GM19372 (cell line): ENCODE data around the gene HYDIN.
"Not testable (repeated sequence)": the region's sequence is repeated elsewhere in the genome, so short reads cannot be mapped to it uniquely, and the experiment has no call there.

ENCODE experiments used
- ATAC-seq: cut with Tn5 transposase; IDR thresholded peaks from one replicate; pipeline ENCODE4 v1.9.1; 2021; ENCODE audit warnings: mild to moderate bottlenecking, low read depth, moderate library complexity; ENCODE audit not compliant: unreplicated experiment

Gene HYDIN

GRCh38 chr16:71009440-71010223 lies 220.9 kb downstream of the HYDIN start:
- not testable (repeated sequence) for ATAC-seq

- not testable (repeated sequence) for ATAC-seq
These were observed 224.0 kb downstream of the HYDIN start for GRCh38 chr16:71006516-71006915.

GRCh38 chr16:70999735-71000134 lies 230.8 kb downstream of the HYDIN start:
- ATAC-seq = not testable (repeated sequence)

GRCh38 chr16:70995799-70996198 lies 234.7 kb downstream of the HYDIN start:
- not testable (repeated sequence) for ATAC-seq

- not testable (repeated sequence) for ATAC-seq
These were observed 238.0 kb downstream of the HYDIN start for GRCh38 chr16:70992511-70992910.

- ATAC-seq = not testable (repeated sequence)
These were observed 243.4 kb downstream of the HYDIN start for GRCh38 chr16:70987019-70987715.

GRCh38 chr16:70984675-70985074 lies 245.8 kb downstream of the HYDIN start:
- not testable (repeated sequence) for ATAC-seq

- not testable (repeated sequence) for ATAC-seq
These were observed 262.2 kb downstream of the HYDIN start for GRCh38 chr16:70968332-70968731.

GRCh38 chr16:70960169-70960568 lies 270.4 kb downstream of the HYDIN start:
- not testable (repeated sequence) for ATAC-seq

- not testable (repeated sequence) for ATAC-seq
These were observed 275.6 kb downstream of the HYDIN start for GRCh38 chr16:70954922-70955321.

GRCh38 chr16:70953824-70954223 lies 276.7 kb downstream of the HYDIN start:
- not testable (repeated sequence) for ATAC-seq

- ATAC-seq = not testable (repeated sequence)
These were observed 287.0 kb downstream of the HYDIN start for GRCh38 chr16:70943551-70943950.

GRCh38 chr16:70939690-70940359 lies 290.7 kb downstream of the HYDIN start:
- ATAC-seq = not testable (repeated sequence)

- ATAC-seq = not testable (repeated sequence)
These were observed 293.6 kb downstream of the HYDIN start for GRCh38 chr16:70936781-70937525.

- ATAC-seq = not testable (repeated sequence)
These were observed 295.2 kb downstream of the HYDIN start for GRCh38 chr16:70935325-70935724.

GRCh38 chr16:70933746-70934145 lies 296.8 kb downstream of the HYDIN start:
- not testable (repeated sequence) for ATAC-seq

GRCh38 chr16:70930757-70931156 lies 299.8 kb downstream of the HYDIN start:
- not testable (repeated sequence) for ATAC-seq

- not testable (repeated sequence) for ATAC-seq
These were observed 308.4 kb downstream of the HYDIN start for GRCh38 chr16:70922164-70922563.

GRCh38 chr16:70920661-70921060 lies 309.9 kb downstream of the HYDIN start:
- ATAC-seq = not testable (repeated sequence)

GRCh38 chr16:70888208-70888607 lies 342.3 kb downstream of the HYDIN start:
- ATAC-seq = not testable (repeated sequence)
